Measurements from ENCODE around the gene CCDC63. TPM values are rescaled to one million over a fixed set of nuclear protein-coding genes. Genes with fewer than 3 reads are reported as not detected.

The CCDC63 gene
- polyA plus RNA-seq, 1 donor = not detected

DNA sequence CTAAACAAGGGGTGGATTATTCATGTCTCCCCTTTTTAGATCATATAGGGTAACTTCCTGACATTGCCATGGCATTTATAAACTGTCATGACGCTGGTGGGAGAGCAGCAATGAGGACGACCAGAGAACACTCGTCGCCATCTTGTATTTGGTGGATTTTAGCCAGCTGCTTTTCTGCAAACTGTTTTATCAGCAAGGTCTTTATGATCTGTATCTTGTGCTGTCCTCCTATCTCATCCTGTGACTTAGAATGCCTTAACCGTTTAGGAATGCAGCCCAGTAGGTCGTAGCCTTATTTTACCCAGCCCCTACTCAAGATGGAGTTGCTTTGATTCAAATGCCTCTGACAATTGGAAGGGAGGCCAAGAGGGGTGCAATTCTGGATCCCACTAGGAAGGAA, 5.8 kb upstream of the CCDC63 start:
- H3K27ac ChIP-seq (ENCODE audit: low read length) = no peak overlapping the region
- no CpG with 5 or more reads among the region's 6 CpGs for WGBS (ENCODE audit: insufficient coverage, low lambda C conversion rate)
- H3K4me1 ChIP-seq (ENCODE audit: control insufficient read depth, insufficient read depth, low read length) = no peaks in the 10 kb centered on the region
- DNase-seq = no peak
- no peak overlapping the region for H3K4me3 ChIP-seq (ENCODE audit: low read length)
- no peaks in the 10 kb centered on the region for H3K9me3 ChIP-seq (ENCODE audit: control insufficient read depth, low read depth, low read length)
- peaks cover 21% of the 10 kb centered on the region for H3K27me3 ChIP-seq (ENCODE audit: control insufficient read depth, insufficient read depth, low read length)
- H3K36me3 ChIP-seq (ENCODE audit: control insufficient read depth, insufficient read depth, low read length) = no peaks in the 10 kb centered on the region

- H3K9me3 ChIP-seq (ENCODE audit: control insufficient read depth, low read depth, low read length) = no peaks in the 10 kb centered on the region
- WGBS (ENCODE audit: insufficient coverage, low lambda C conversion rate) = no CpG with 5 or more reads among the region's 3 CpGs
These were observed 2.7 kb upstream of the CCDC63 start for GRCh38 chr12:110844131-110844530.

GRCh38 chr12:110844551-110845338, 2.0 kb upstream of the CCDC63 start:
- DNase-seq = no peak
- no peaks in the 10 kb centered on the region for H3K9me3 ChIP-seq (ENCODE audit: control insufficient read depth, low read depth, low read length)
- WGBS (ENCODE audit: insufficient coverage, low lambda C conversion rate) = 57% methylated on average over 1 of the region's 15 CpGs
- no peak overlapping the region for H3K4me3 ChIP-seq (ENCODE audit: low read length)
- H3K27ac ChIP-seq (ENCODE audit: low read length) = no peak overlapping the region
- no peaks in the 10 kb centered on the region for H3K36me3 ChIP-seq (ENCODE audit: control insufficient read depth, insufficient read depth, low read length)
- H3K27me3 ChIP-seq (ENCODE audit: control insufficient read depth, insufficient read depth, low read length) = peaks cover 47% of the 10 kb centered on the region
- no peaks in the 10 kb centered on the region for H3K4me1 ChIP-seq (ENCODE audit: control insufficient read depth, insufficient read depth, low read length)

More at GRCh38 chr12:110844131-110844530, 2.7 kb upstream of the CCDC63 start:
- no peak for DNase-seq
- H3K36me3 ChIP-seq (ENCODE audit: control insufficient read depth, insufficient read depth, low read length) = no peaks in the 10 kb centered on the region
- no peak overlapping the region for H3K27ac ChIP-seq (ENCODE audit: low read length)
- peaks cover 45% of the 10 kb centered on the region for H3K27me3 ChIP-seq (ENCODE audit: control insufficient read depth, insufficient read depth, low read length)
- H3K4me3 ChIP-seq (ENCODE audit: low read length) = no peak overlapping the region
- H3K4me1 ChIP-seq (ENCODE audit: control insufficient read depth, insufficient read depth, low read length) = no peaks in the 10 kb centered on the region

DNA sequence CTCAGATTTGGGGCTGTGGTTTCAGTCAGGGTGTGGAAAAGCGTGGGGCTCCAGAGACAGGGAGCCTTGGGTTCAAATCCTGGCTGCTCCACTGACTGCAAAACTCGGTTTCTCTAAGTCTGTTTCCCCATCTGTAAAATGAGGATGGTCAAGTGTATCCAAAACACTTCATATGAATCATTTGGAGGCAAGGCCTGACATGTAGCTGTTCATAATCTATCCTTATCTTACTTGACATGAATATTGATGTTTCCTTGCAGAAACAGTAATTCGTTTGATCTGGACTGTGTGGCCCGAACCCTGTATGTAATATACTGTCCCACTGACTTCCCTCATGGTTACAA, 1.5 kb upstream of the CCDC63 start:
- no CpG with 5 or more reads among the region's 4 CpGs for WGBS (ENCODE audit: insufficient coverage, low lambda C conversion rate)
- H3K4me1 ChIP-seq (ENCODE audit: control insufficient read depth, insufficient read depth, low read length) = no peaks in the 10 kb centered on the region
- no peaks in the 10 kb centered on the region for H3K36me3 ChIP-seq (ENCODE audit: control insufficient read depth, insufficient read depth, low read length)
- H3K9me3 ChIP-seq (ENCODE audit: control insufficient read depth, low read depth, low read length) = no peaks in the 10 kb centered on the region
- no peak overlapping the region for H3K27ac ChIP-seq (ENCODE audit: low read length)
- no peak overlapping the region for H3K4me3 ChIP-seq (ENCODE audit: low read length)
- no peak for DNase-seq
- peaks cover 51% of the 10 kb centered on the region for H3K27me3 ChIP-seq (ENCODE audit: control insufficient read depth, insufficient read depth, low read length)

DNA sequence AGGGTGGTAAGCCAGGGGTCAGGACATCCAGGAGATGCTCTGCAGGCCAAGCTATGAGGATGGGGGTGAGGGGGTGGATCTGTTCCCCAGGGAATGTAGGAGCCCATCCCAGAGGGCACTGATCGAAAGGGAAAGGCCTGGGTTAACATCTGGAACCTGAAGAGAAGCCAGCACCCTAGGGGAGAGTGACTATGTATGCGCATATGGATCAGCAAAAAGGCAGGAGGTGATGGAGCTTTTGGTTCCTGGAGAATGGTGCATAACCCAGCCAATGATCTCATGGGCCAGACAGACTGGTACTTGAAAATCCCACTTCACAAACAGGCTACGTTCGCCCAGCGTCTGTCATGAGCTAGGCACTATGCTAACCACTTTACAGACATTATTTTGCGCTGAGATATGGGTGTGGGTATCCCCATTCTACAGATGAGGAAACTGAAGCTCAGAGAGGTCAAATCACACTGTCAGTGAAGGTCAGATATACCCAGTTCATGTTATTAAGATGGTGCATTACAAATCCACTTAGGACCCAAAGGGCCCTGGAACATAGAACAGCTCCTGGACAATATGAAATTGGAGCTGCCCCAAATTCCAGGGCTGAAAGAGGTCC, 1.6 kb downstream of the CCDC63 start:
- H3K36me3 ChIP-seq (ENCODE audit: control insufficient read depth, insufficient read depth, low read length) = no peaks in the 10 kb centered on the region
- no peaks in the 10 kb centered on the region for H3K9me3 ChIP-seq (ENCODE audit: control insufficient read depth, low read depth, low read length)
- no peak overlapping the region for H3K4me3 ChIP-seq (ENCODE audit: low read length)
- no peak for DNase-seq
- no peaks in the 10 kb centered on the region for H3K4me1 ChIP-seq (ENCODE audit: control insufficient read depth, insufficient read depth, low read length)
- WGBS (ENCODE audit: insufficient coverage, low lambda C conversion rate) = 100% methylated on average over 1 of the region's 6 CpGs
- no peak overlapping the region for H3K27ac ChIP-seq (ENCODE audit: low read length)
- peaks cover 49% of the 10 kb centered on the region for H3K27me3 ChIP-seq (ENCODE audit: control insufficient read depth, insufficient read depth, low read length)

- DNase-seq = no peak
- WGBS (ENCODE audit: insufficient coverage, low lambda C conversion rate) = 60% methylated on average over 1 of the region's 4 CpGs
- H3K36me3 ChIP-seq (ENCODE audit: control insufficient read depth, insufficient read depth, low read length) = no peaks in the 10 kb centered on the region
- H3K27ac ChIP-seq (ENCODE audit: low read length) = no peak overlapping the region
- peaks cover 47% of the 10 kb centered on the region for H3K27me3 ChIP-seq (ENCODE audit: control insufficient read depth, insufficient read depth, low read length)
- H3K9me3 ChIP-seq (ENCODE audit: control insufficient read depth, low read depth, low read length) = no peaks in the 10 kb centered on the region
- no peak overlapping the region for H3K4me3 ChIP-seq (ENCODE audit: low read length)
- H3K4me1 ChIP-seq (ENCODE audit: control insufficient read depth, insufficient read depth, low read length) = no peaks in the 10 kb centered on the region
These were observed 2.4 kb downstream of the CCDC63 start for GRCh38 chr12:110849221-110849620.

DNA sequence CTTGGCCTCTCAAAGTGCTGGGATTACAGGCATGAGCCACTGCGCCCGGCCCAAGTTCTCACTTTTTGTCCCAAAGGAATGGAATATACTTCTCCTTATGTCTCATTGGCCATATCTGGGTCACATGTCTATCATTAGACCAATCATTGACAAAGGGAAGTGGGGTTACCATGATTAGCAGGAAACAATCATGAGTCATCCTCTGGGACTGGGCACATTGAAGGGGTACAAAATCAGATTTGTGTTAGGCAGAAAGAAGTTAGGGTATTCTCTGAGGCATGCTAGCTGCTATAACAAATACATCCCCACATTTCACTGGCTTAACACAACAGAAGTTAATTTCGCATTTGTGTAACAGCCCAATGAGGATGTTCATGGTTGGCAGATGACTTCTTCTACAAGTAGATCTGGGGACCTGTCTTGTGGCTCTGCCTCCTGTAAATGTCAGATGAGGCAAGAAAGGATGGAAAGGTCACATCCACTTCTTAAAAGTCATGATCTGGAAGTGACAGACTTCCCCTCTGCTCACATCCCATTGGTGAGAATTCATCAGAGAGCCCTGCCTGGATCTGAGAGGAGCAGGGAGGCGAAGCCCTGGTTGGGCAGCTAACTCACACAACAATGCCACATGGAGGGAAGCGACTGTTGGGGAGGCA, 3.1 kb downstream of the CCDC63 start:
- H3K27ac ChIP-seq (ENCODE audit: low read length) = no peak overlapping the region
- H3K36me3 ChIP-seq (ENCODE audit: control insufficient read depth, insufficient read depth, low read length) = no peaks in the 10 kb centered on the region
- peaks cover 41% of the 10 kb centered on the region for H3K27me3 ChIP-seq (ENCODE audit: control insufficient read depth, insufficient read depth, low read length)
- DNase-seq = no peak
- H3K4me1 ChIP-seq (ENCODE audit: control insufficient read depth, insufficient read depth, low read length) = no peaks in the 10 kb centered on the region
- H3K9me3 ChIP-seq (ENCODE audit: control insufficient read depth, low read depth, low read length) = no peaks in the 10 kb centered on the region
- WGBS (ENCODE audit: insufficient coverage, low lambda C conversion rate) = no CpG with 5 or more reads among the region's 5 CpGs
- H3K4me3 ChIP-seq (ENCODE audit: low read length) = no peak overlapping the region

- no peaks in the 10 kb centered on the region for H3K4me1 ChIP-seq (ENCODE audit: control insufficient read depth, insufficient read depth, low read length)
- WGBS (ENCODE audit: insufficient coverage, low lambda C conversion rate) = 85% methylated on average over 2 of the region's 5 CpGs
- H3K4me3 ChIP-seq (ENCODE audit: low read length) = no peak overlapping the region
- H3K27me3 ChIP-seq (ENCODE audit: control insufficient read depth, insufficient read depth, low read length) = peaks cover 32% of the 10 kb centered on the region
- H3K27ac ChIP-seq (ENCODE audit: low read length) = no peak overlapping the region
- DNase-seq = no peak
- H3K36me3 ChIP-seq (ENCODE audit: control insufficient read depth, insufficient read depth, low read length) = no peaks in the 10 kb centered on the region
- H3K9me3 ChIP-seq (ENCODE audit: control insufficient read depth, low read depth, low read length) = no peaks in the 10 kb centered on the region
These were observed 4.0 kb downstream of the CCDC63 start for GRCh38 chr12:110850762-110851161.

- Histone ChIP-seq H3K27me3 (ENCODE audit: control insufficient read depth, insufficient read depth, low read length) (peaks cover 6% of the 10 kb centered on the region), H3K4me3 (ENCODE audit: low read length) (no peak overlapping the region), H3K9me3 (ENCODE audit: control insufficient read depth, low read depth, low read length) (no peaks in the 10 kb centered on the region), H3K36me3 (ENCODE audit: control insufficient read depth, insufficient read depth, low read length) (no peaks in the 10 kb centered on the region), H3K4me1 (ENCODE audit: control insufficient read depth, insufficient read depth, low read length) (no peaks in the 10 kb centered on the region), H3K27ac (ENCODE audit: low read length) (no peak overlapping the region)
- WGBS (ENCODE audit: insufficient coverage, low lambda C conversion rate) = 65% methylated on average over 2 of the region's 4 CpGs
- DNase-seq = peak; percentile 39 to 42
These were observed 7.0 kb downstream of the CCDC63 start for GRCh38 chr12:110853836-110854235.

DNA sequence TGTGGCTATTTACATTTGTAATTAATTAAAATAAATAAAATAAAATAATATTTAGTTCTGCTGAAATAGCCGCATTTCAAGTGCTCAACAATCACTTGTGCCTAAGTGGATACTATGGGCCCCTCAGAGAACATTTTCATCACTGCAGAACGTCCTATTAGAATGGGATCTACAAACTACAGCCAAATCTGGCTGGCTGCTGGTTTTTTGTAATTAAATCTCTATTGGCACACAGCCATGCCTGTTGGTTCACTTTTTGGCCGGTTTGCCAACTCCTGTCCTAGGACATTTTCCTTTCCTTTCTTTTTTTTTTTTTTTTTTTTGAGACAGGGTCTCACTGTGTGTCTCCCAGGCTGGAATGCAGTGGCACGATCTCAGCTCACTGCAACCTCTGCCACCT, 9.8 kb downstream of the CCDC63 start:
- Histone ChIP-seq H3K9me3 (ENCODE audit: control insufficient read depth, low read depth, low read length) (no peaks in the 10 kb centered on the region), H3K36me3 (ENCODE audit: control insufficient read depth, insufficient read depth, low read length) (no peaks in the 10 kb centered on the region), H3K4me1 (ENCODE audit: control insufficient read depth, insufficient read depth, low read length) (no peaks in the 10 kb centered on the region), H3K27me3 (ENCODE audit: control insufficient read depth, insufficient read depth, low read length) (no peaks in the 10 kb centered on the region), H3K4me3 (ENCODE audit: low read length) (no peak overlapping the region), H3K27ac (ENCODE audit: low read length) (no peak overlapping the region)
- DNase-seq = no peak
- no CpG with 5 or more reads among the region's 4 CpGs for WGBS (ENCODE audit: insufficient coverage, low lambda C conversion rate)
